Renal cortical epithelial cell (primary cell): ENCODE data around the gene KCTD5. TPM values are rescaled to one million over a fixed set of nuclear protein-coding genes. Genes with fewer than 3 reads are reported as not detected.
A peak's percentile ranks its signal among the peaks of the same experiment; 100 is the strongest.
"Not testable (repeated sequence)": the region's sequence is repeated elsewhere in the genome, so short reads cannot be mapped to it uniquely, and the experiment has no call there.

ENCODE experiments used
- DNase-seq: peaks from one replicate; pipeline ENCODE4 v3.0.0-alpha.2; 2011; ENCODE audit warnings: low read depth
- total RNA-seq: library from RNA; depleted of rRNA; stranded (reverse); fragments of >200 nt; gene quantifications from 2 replicates; pipeline ENCODE4 v1.2.3, GENCODE V29; 2014

Gene KCTD5
- 26.0 and 41.3 TPM in 2 replicates for total RNA-seq

- peak; percentile 84 for DNase-seq
Measured at GRCh38 chr16:2682209-2683021, at the start of gene KCTD5. Gene KCTD5, plus strand, starts transcription at chr16:2682523. Its CDS starts 26 bp downstream, at chr16:2682549.

GRCh38 chr16:2639071-2639721 is 43.1 kb upstream of the KCTD5 start:
- DNase-seq, result not testable (repeated sequence)

GRCh38 chr16:2639722-2640072 is 42.6 kb upstream of the KCTD5 start:
- DNase-seq, result not testable (repeated sequence)

- DNase-seq, result not testable (repeated sequence)
Measured at GRCh38 chr16:2642561-2642960, 39.8 kb upstream of the KCTD5 start.

- not testable (repeated sequence) for DNase-seq
Measured at GRCh38 chr16:2644754-2645453, 37.4 kb upstream of the KCTD5 start.

GRCh38 chr16:2651268-2651871 is 31.0 kb upstream of the KCTD5 start:
- DNase-seq, result not testable (repeated sequence)

GRCh38 chr16:2653915-2654314 is 28.4 kb upstream of the KCTD5 start:
- DNase-seq, result not testable (repeated sequence)

- DNase-seq, result not testable (repeated sequence)
Measured at GRCh38 chr16:2654949-2655348, 27.4 kb upstream of the KCTD5 start.

- no peak for DNase-seq
Measured at GRCh38 chr16:2656985-2657384, 25.3 kb upstream of the KCTD5 start.

GRCh38 chr16:2657803-2658202 is 24.5 kb upstream of the KCTD5 start:
- not testable (repeated sequence) for DNase-seq

- DNase-seq, result not testable (repeated sequence)
Measured at GRCh38 chr16:2659560-2659959, 22.8 kb upstream of the KCTD5 start.

GRCh38 chr16:2660014-2660662 is 22.2 kb upstream of the KCTD5 start:
- DNase-seq, result not testable (repeated sequence)

GRCh38 chr16:2660755-2661373 is 21.5 kb upstream of the KCTD5 start:
- not testable (repeated sequence) for DNase-seq

GRCh38 chr16:2663553-2664546 is 18.5 kb upstream of the KCTD5 start:
- DNase-seq, result peak; percentile 64

GRCh38 chr16:2664574-2664982 is 17.7 kb upstream of the KCTD5 start:
- DNase-seq, result peak; percentile 31

GRCh38 chr16:2666671-2667070 is 15.7 kb upstream of the KCTD5 start:
- DNase-seq, result not testable (repeated sequence)

- not testable (repeated sequence) for DNase-seq
Measured at GRCh38 chr16:2669587-2669986, 12.7 kb upstream of the KCTD5 start.

GRCh38 chr16:2670017-2670416 is 12.3 kb upstream of the KCTD5 start:
- not testable (repeated sequence) for DNase-seq

GRCh38 chr16:2671193-2671592 is 11.1 kb upstream of the KCTD5 start:
- DNase-seq, result not testable (repeated sequence)

GRCh38 chr16:2671741-2672140 is 10.6 kb upstream of the KCTD5 start:
- DNase-seq, result no peak
